ENCODE results near the gene GALNT7. TPM values are rescaled to one million over a fixed set of nuclear protein-coding genes. Genes with fewer than 3 reads are reported as not detected.

The GALNT7 gene
- total RNA-seq, 1 experiment from 2014 or later, result 51.6 TPM

- H3K9me3 Mint-ChIP-seq (ENCODE audit: low read depth, unreplicated experiment), result no peaks in the 10 kb centered on the region
- CTCF ChIA-PET, result interaction anchor here (0.5 to 1.5 kb wide), 17 partner anchors 9 to 303 kb away, joined by 3 to 33 read pairs (median 4); partner anchors contain the start of genes GALNT7 and HMGB2
- peak; percentile 16 for DNase-seq
- no peaks in the 10 kb centered on the region for H3K27me3 Mint-ChIP-seq (ENCODE audit: unreplicated experiment)
- no peak overlapping the region for H3K4me3 Mint-ChIP-seq (ENCODE audit: low read depth, unreplicated experiment)
- TF ChIP-seq, protein P1, sequence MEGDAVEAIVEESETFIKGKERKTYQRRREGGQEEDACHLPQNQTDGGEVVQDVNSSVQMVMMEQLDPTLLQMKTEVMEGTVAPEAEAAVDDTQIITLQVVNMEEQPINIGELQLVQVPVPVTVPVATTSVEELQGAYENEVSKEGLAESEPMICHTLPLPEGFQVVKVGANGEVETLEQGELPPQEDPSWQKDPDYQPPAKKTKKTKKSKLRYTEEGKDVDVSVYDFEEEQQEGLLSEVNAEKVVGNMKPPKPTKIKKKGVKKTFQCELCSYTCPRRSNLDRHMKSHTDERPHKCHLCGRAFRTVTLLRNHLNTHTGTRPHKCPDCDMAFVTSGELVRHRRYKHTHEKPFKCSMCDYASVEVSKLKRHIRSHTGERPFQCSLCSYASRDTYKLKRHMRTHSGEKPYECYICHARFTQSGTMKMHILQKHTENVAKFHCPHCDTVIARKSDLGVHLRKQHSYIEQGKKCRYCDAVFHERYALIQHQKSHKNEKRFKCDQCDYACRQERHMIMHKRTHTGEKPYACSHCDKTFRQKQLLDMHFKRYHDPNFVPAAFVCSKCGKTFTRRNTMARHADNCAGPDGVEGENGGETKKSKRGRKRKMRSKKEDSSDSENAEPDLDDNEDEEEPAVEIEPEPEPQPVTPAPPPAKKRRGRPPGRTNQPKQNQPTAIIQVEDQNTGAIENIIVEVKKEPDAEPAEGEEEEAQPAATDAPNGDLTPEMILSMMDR (IDR thresholded peaks at IDR 0.05; ENCODE audit: unreplicated experiment), result peak; percentile 19
- no TSS peak for BruUV-seq (replicated peaks)
- peaks cover 7% of the 10 kb centered on the region for H3K4me1 Mint-ChIP-seq (ENCODE audit: low read depth, unreplicated experiment)
- no peak overlapping the region for H3K27ac Mint-ChIP-seq (ENCODE audit: unreplicated experiment)
- H3K36me3 Mint-ChIP-seq (ENCODE audit: insufficient read depth, unreplicated experiment), result no peaks in the 10 kb centered on the region
- intact Hi-C loops (cut with micrococcal nuclease; ENCODE audit: unreplicated experiment), result loop anchor here (1.0 kb wide), 3 partner anchors 13 to 288 kb away; no protein-coding TSS in a partner anchor
These were observed 133.0 kb downstream of the GALNT7 start for GRCh38 chr4:173301518-173302201.

DNA sequence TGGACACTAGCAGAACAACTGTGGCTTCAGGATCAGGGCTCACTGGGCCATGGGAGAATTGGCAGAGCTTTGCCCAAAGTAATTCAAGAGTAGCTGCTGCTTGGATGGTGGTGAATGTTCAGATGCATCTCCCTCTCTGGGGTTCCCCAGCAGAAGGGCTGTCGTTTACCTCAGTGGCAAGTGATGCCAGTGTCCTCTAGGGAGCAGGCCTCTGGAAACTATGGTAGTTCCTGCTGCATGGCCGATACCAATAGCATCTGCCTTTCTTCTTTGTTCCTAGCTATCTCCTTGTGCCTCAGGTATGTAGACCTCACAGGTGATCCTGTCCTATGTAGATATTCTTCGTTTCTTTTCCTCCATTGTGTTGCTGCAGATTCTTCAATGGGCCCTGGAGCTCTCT lies 139.2 kb downstream of the GALNT7 start:
- Mint-ChIP-seq H3K9me3 (ENCODE audit: low read depth, unreplicated experiment) (no peaks in the 10 kb centered on the region), H3K4me3 (ENCODE audit: low read depth, unreplicated experiment) (no peak overlapping the region), H3K27me3 (ENCODE audit: unreplicated experiment) (no peaks in the 10 kb centered on the region), H3K36me3 (ENCODE audit: insufficient read depth, unreplicated experiment) (no peaks in the 10 kb centered on the region), H3K27ac (ENCODE audit: unreplicated experiment) (no peak overlapping the region), H3K4me1 (ENCODE audit: low read depth, unreplicated experiment) (no peaks in the 10 kb centered on the region)
- no TSS peak for BruUV-seq (replicated peaks)
- DNase-seq, result no peak
- TF ChIP-seq, protein P1 (IDR thresholded peaks at IDR 0.05; ENCODE audit: unreplicated experiment), result no peak
- intact Hi-C loops (cut with micrococcal nuclease; ENCODE audit: unreplicated experiment), result no loop called here
- CTCF ChIA-PET, result no interaction called here

GRCh38 chr4:173311368-173311767 lies 142.8 kb downstream of the GALNT7 start:
- no peak for DNase-seq
- no peaks in the 10 kb centered on the region for H3K27me3 Mint-ChIP-seq (ENCODE audit: unreplicated experiment)
- BruUV-seq (replicated peaks), result no TSS peak
- H3K9me3 Mint-ChIP-seq (ENCODE audit: low read depth, unreplicated experiment), result no peaks in the 10 kb centered on the region
- CTCF ChIA-PET, result no interaction called here
- no peaks in the 10 kb centered on the region for H3K4me1 Mint-ChIP-seq (ENCODE audit: low read depth, unreplicated experiment)
- H3K4me3 Mint-ChIP-seq (ENCODE audit: low read depth, unreplicated experiment), result no peak overlapping the region
- H3K36me3 Mint-ChIP-seq (ENCODE audit: insufficient read depth, unreplicated experiment), result no peaks in the 10 kb centered on the region
- H3K27ac Mint-ChIP-seq (ENCODE audit: unreplicated experiment), result no peak overlapping the region
- intact Hi-C loops (cut with micrococcal nuclease; ENCODE audit: unreplicated experiment), result no loop called here
- TF ChIP-seq, protein P1 (IDR thresholded peaks at IDR 0.05; ENCODE audit: unreplicated experiment), result no peak

DNA sequence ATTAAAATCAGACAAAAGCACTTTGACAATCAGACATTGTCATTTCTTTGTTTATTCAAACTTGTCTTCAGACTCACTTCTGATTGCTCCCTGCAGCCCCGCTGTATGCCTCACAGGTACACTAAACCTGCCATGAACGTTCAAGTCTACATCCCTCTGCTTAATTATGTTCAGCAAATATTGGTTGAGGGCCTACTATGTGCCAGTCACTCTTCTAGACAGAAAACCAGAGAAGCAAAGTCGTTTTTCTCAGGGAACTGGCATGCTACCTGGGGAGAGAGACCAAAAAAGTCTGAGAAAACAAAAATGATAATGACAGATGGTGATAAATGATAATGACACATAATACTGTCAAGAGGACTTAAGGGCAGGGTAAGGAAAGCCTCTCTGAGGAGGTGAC lies 146.1 kb downstream of the GALNT7 start:
- Mint-ChIP-seq H3K4me1 (ENCODE audit: low read depth, unreplicated experiment) (no peaks in the 10 kb centered on the region), H3K27me3 (ENCODE audit: unreplicated experiment) (no peaks in the 10 kb centered on the region), H3K9me3 (ENCODE audit: low read depth, unreplicated experiment) (no peaks in the 10 kb centered on the region), H3K27ac (ENCODE audit: unreplicated experiment) (no peak overlapping the region), H3K36me3 (ENCODE audit: insufficient read depth, unreplicated experiment) (peaks cover 4% of the 10 kb centered on the region), H3K4me3 (ENCODE audit: low read depth, unreplicated experiment) (no peak overlapping the region)
- intact Hi-C loops (cut with micrococcal nuclease; ENCODE audit: unreplicated experiment), result no loop called here
- BruUV-seq (replicated peaks), result no TSS peak
- no peak for DNase-seq
- TF ChIP-seq, protein P1 (IDR thresholded peaks at IDR 0.05; ENCODE audit: unreplicated experiment), result no peak
- CTCF ChIA-PET, result no interaction called here

Measured in Calu3 (cell line).